CD4-positive, alpha-beta T cell treated with Interleukin-17A for 4 hours (primary cell): ENCODE results near the gene MPZ.
A peak's percentile ranks its signal among the peaks of the same experiment; 100 is the strongest.
"Not testable (repeated sequence)": the region's sequence is repeated elsewhere in the genome, so short reads cannot be mapped to it uniquely, and the experiment has no call there.

Source experiments
- DNase-seq: peaks from one replicate; pipeline ENCODE4 v3.0.0-alpha.2; 2020; ENCODE audit warnings: mixed read lengths

The MPZ gene

GRCh38 chr1:161299347-161299746 is 10.4 kb downstream of the MPZ start:
- DNase-seq, result no peak

GRCh38 chr1:161298116-161298515 is 11.7 kb downstream of the MPZ start:
- DNase-seq, result no peak

GRCh38 chr1:161297415-161297814 is 12.4 kb downstream of the MPZ start:
- DNase-seq, result no peak

DNA sequence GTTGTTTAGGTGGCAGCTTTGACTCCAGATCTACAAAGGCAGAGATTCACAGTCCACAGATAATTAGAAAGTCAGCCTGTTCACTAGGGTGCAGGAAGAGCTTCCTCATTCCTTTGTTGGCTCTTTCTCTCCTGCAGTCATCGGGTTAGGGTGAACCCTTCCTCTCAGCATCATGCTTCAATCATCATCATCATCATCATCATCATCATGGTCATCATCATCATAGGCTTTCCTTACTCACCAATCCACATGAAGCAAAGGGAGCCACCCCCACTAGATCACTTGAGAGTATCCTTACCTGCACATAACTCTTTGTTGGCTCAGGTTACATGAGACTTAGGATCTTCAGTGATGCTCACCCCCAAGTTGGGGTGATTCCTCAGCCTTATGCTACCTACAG is 19.0 kb downstream of the MPZ start:
- DNase-seq, result no peak

- DNase-seq, result no peak
Measured at GRCh38 chr1:161287482-161288054, 22.2 kb downstream of the MPZ start.

GRCh38 chr1:161285521-161285920 is 24.2 kb downstream of the MPZ start:
- DNase-seq, result no peak

GRCh38 chr1:161285113-161285512 is 24.7 kb downstream of the MPZ start:
- no peak for DNase-seq

GRCh38 chr1:161282991-161283390 is 26.8 kb downstream of the MPZ start:
- no peak for DNase-seq

GRCh38 chr1:161274874-161275273 is 34.9 kb downstream of the MPZ start:
- no peak for DNase-seq

GRCh38 chr1:161273402-161273801 is 36.4 kb downstream of the MPZ start:
- no peak for DNase-seq

- no peak for DNase-seq
Measured at GRCh38 chr1:161267321-161267720, 42.4 kb downstream of the MPZ start.

- no peak for DNase-seq
Measured at GRCh38 chr1:161266836-161267235, 42.9 kb downstream of the MPZ start.

- DNase-seq, result no peak
Measured at GRCh38 chr1:161266202-161266601, 43.6 kb downstream of the MPZ start.

- no peak for DNase-seq
Measured at GRCh38 chr1:161265305-161265704, 44.5 kb downstream of the MPZ start.

DNA sequence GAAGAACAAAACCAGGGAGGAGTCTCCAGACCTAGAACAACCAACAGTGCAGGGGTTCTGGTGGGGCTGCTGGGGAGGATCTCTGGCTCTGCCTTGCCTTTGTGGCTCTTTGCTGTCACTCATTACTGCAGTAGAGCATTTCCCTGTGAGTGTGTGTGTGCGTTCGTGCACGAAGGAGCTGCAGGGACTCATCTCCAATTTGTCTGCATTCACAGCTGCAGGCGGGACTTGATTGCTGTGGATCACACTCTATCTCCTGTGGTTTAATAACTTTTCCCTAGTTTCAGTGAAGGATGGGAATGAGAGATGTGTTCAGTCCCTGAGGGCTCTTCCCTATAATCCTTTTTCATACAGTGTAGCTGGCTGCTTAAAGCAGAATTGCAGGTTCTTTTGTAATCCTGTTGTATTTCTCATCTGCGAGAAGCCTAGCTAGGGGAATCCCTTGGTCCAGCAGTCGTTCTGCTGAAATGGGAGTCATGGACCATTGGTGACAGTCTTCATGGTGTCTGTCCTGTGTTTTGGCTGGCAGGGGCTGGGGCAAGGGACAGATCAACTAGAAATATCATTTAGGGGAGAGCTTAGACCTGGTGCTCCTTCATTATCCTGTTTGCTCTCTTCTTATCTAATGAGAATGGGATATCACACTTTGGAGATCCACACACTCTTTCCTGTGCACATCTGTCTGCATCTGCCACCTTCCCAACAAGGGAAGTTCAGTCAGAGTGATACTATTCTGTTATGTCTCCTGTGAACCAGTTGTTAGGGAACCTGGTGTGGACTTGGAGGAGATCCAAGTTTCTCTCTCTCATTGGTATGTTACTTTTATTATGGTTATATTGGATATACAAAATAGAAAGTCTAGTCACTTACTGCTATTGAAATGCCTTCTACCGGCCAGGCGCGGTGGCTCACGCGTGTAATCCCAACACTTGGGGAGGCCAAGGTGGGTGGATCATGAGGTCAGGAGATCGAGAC is 48.2 kb downstream of the MPZ start:
- DNase-seq, result no peak

GRCh38 chr1:161260376-161261260 is 49.1 kb downstream of the MPZ start:
- no peak for DNase-seq

DNA sequence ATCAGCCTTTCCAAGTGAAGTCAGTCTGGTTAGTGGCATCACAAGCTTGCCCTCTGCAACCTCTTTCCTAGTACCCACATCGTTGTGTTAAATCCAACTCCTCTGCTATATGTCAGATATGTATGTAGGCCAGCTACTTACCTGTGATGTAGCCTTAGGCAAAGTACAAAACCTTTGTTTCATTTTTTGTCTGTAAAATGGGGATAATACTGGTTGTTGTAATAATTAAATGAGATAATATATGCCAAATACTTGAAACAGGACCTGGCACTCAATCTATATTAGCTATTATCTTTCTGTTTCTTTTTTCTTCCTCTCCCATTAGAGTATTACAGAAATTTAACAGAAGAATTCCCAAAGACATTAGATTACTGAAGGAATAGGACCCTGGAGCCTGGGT is 50.0 kb downstream of the MPZ start:
- no peak for DNase-seq

DNA sequence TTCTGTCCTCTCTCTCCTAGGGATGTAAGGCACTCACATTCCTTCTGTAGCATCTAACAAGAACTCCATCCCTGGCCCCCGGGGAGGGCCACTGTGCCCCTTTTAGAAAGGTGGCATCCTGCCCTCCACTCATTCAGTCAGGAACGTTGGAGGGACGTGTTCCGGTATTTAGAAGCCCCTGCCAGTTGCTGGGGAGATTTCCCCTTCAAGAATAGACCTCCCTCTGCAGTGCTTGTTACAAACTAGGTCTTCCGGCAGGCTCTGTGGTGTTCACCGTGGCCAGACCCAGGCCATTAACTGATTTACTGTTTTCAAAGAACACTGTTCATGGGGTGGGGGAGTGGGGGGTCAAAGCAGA is 50.4 kb downstream of the MPZ start:
- no peak for DNase-seq

DNA sequence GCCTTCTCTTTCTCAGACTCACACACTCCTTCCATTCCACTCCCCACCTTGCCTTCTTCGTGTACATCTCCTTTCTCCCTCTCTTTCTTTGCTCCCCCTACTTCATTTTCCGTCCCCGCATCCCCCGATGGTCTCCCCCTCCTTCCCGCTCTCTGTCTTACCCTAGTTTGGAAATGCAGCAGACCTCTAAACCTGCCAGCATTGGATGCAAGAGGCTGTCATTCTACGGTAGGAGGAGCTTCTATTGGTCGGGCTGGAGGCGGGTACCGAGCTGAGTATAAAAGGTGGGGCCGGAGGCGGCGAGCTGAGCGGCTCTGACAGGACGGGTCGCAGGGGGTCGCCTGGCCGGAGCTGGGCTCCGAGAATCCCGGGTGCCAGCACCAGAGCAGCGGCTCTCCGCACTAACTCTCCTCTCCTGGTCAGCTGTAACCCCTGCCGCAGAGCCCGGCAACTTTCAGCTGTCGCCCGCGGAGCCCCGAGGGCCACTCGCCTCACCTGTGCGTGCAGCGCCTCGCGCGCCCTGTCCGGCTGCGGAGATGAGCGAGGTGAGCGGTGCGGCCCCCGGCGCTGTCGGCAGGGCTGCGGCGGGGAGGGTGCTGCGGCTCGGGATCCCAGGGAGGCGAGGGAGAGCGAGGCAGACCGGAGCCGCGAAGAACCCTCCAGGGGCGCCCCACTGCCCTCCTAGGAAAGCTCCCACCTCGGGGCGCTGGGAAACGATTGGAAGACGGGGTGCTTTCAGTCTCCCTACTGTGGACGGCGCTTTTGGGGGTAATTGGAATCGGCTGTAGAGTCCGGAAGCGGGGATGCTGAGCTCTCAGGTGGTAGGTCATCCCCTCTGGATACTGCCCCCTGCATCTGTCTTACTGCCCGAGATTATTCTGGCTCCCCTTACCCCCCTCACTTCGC is 51.1 kb downstream of the MPZ start, which contains the start of gene PCP4L1:
TSS of gene PCP4L1 (plus strand) at position 307 of the 906 bp plus-strand sequence. CDS start at position 537, 230 bp downstream.
- peak; percentile 35 for DNase-seq

- not testable (repeated sequence) for DNase-seq
Measured at GRCh38 chr1:161257109-161257508, 52.7 kb downstream of the MPZ start.

DNA sequence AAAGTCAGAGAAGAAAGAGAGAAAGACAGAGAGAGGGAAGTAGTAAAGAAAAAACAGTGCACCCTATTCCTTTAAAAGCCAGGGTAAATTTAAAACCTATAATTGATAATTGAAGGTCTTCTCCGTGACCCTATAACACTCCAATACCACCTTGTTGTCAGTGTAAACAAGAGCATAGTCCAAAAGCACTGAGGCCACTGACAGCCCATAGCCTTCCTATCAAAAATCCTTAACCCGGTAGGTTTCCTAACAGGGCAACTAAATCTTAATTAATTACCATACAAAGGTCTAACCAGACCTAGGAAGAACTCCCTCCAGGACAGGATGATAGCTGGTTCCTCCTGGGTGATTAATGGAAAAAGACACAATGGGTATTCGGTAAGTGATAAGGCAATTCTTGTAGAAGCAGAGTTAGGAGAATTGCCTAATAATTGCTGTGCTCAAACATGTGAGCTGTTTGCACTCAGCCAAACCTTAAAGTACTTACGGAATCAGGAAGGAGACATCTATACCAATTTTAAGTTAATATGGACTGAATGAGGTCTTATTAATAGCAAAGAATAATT is 53.7 kb downstream of the MPZ start:
- DNase-seq, result not testable (repeated sequence)

DNA sequence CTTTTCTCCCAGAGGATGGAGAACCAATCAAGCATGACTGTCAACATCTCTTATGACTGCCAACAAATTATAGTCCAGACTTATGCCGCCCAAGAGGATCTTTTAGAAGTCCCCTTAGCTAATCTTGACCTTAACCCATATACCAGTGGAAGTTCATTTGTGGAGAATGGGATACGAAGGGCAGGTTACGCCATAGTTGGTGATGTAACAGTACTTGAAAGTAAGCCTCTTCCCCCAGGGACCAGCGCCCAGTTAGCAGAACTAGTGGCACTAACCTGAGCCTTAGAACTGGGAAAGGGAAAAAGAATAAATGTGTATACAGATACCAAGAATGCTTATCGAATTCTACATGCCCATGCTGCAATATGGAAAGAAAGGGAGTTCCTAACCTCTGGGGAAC is 54.5 kb downstream of the MPZ start:
- DNase-seq, result not testable (repeated sequence)
